ENCODE results near the gene KCNQ5. TPM values are rescaled to one million over a fixed set of nuclear protein-coding genes. Genes with fewer than 3 reads are reported as not detected.

The KCNQ5 gene
- total and polyA plus RNA-seq, 10 of the 15 experiments (the other 5 are each of a cell fraction or from before 2014, with no cell fraction given) = 0.60 to 16.2 (median 3.2) TPM

DNA sequence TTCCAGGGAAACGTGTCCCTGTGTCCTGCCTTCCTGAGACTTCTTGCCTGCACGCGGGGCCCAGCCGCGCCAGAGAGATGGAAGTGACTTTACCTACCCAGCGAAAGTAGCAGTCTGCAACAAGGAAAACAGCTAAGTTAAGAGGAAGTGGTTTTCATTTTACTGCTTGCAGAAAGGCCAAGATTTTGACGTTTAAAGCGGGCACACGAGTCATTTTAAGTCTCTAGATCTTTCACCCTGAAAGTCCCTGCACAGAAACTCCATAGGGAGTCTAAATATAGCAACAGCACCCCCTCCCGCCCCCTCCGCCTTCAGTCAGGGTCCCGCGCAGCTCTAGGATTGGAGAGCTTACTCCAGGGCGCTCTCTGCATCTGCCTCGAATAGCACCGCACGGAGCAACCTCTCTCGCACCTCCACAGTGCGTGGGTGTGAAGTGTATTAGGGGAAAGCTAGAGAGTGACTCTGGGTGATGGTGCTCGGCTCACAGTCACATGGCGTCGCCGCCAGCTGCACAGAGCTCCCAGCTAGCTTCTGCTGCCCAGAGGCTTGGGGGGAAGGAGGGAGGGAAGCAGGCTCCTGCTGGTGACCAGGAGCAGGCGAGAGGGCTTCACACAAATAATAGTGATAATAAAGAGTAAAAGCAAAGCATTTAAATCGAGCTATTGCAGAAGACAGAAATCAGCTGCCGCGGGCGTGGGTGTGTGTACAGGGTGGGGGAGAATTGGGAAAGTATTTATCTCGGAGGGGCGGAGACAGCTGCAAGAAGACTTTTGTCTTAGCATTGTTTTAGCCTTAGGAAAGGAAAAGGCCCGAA is 1.8 kb upstream of the KCNQ5 start (continued):
- TF ChIP-seq PAX5 (IDR thresholded peaks at IDR 0.05; ENCODE audit: borderline replicate concordance, low read depth, low read length) = no peak
- TF ChIP-seq RBBP5 (conservative IDR thresholded peaks at IDR 0.05) = no peak
- no peak for TF ChIP-seq SREBF2 (IDR thresholded peaks at IDR 0.05; ENCODE audit: low read length)
- TF ChIP-seq ZNF384 (IDR thresholded peaks at IDR 0.05; ENCODE audit: borderline replicate concordance, low read depth, low read length) = no peak
- TF ChIP-seq POLR2AphosphoS2 (IDR thresholded peaks at IDR 0.05; ENCODE audit: low read depth, low read length) = no peak
- TF ChIP-seq, protein P1, sequence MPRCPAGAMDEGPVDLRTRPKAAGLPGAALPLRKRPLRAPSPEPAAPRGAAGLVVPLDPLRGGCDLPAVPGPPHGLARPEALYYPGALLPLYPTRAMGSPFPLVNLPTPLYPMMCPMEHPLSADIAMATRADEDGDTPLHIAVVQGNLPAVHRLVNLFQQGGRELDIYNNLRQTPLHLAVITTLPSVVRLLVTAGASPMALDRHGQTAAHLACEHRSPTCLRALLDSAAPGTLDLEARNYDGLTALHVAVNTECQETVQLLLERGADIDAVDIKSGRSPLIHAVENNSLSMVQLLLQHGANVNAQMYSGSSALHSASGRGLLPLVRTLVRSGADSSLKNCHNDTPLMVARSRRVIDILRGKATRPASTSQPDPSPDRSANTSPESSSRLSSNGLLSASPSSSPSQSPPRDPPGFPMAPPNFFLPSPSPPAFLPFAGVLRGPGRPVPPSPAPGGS (IDR thresholded peaks at IDR 0.05; ENCODE audit: borderline replicate concordance, insufficient read depth, low read depth, low read length, poor library complexity, severe bottlenecking) = peak; percentile 16
- TF ChIP-seq BACH1 (IDR thresholded peaks at IDR 0.05; ENCODE audit: borderline replicate concordance) = peak; percentile 33; the same call in 1 of the 2 replicates
- peak; percentile 71 for TF ChIP-seq YY1 (IDR thresholded peaks at IDR 0.05; ENCODE audit: low read depth, low read length)
- TF ChIP-seq, protein P2, sequence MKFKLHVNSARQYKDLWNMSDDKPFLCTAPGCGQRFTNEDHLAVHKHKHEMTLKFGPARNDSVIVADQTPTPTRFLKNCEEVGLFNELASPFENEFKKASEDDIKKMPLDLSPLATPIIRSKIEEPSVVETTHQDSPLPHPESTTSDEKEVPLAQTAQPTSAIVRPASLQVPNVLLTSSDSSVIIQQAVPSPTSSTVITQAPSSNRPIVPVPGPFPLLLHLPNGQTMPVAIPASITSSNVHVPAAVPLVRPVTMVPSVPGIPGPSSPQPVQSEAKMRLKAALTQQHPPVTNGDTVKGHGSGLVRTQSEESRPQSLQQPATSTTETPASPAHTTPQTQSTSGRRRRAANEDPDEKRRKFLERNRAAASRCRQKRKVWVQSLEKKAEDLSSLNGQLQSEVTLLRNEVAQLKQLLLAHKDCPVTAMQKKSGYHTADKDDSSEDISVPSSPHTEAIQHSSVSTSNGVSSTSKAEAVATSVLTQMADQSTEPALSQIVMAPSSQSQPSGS (IDR thresholded peaks at IDR 0.05; ENCODE audit: low read length) = peak; percentile 14; the same call in 1 of the 2 replicates
- TF ChIP-seq SMC3 (IDR thresholded peaks at IDR 0.05; ENCODE audit: borderline replicate concordance, low read length) = no peak; the same call in 1 of the 2 replicates
- no peak for TF ChIP-seq ZNF24 (IDR thresholded peaks at IDR 0.05)
- TF ChIP-seq, protein P3, sequence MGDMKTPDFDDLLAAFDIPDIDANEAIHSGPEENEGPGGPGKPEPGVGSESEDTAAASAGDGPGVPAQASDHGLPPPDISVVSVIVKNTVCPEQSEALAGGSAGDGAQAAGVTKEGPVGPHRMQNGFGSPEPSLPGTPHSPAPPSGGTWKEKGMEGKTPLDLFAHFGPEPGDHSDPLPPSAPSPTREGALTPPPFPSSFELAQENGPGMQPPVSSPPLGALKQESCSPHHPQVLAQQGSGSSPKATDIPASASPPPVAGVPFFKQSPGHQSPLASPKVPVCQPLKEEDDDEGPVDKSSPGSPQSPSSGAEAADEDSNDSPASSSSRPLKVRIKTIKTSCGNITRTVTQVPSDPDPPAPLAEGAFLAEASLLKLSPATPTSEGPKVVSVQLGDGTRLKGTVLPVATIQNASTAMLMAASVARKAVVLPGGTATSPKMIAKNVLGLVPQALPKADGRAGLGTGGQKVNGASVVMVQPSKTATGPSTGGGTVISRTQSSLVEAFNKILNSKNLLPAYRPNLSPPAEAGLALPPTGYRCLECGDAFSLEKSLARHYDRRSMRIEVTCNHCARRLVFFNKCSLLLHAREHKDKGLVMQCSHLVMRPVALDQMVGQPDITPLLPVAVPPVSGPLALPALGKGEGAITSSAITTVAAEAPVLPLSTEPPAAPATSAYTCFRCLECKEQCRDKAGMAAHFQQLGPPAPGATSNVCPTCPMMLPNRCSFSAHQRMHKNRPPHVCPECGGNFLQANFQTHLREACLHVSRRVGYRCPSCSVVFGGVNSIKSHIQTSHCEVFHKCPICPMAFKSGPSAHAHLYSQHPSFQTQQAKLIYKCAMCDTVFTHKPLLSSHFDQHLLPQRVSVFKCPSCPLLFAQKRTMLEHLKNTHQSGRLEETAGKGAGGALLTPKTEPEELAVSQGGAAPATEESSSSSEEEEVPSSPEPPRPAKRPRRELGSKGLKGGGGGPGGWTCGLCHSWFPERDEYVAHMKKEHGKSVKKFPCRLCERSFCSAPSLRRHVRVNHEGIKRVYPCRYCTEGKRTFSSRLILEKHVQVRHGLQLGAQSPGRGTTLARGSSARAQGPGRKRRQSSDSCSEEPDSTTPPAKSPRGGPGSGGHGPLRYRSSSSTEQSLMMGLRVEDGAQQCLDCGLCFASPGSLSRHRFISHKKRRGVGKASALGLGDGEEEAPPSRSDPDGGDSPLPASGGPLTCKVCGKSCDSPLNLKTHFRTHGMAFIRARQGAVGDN (IDR thresholded peaks at IDR 0.05) = peak; percentile 90

Measured in GM12878 (cell line).